ENCODE measurements around the gene ATG9B.
A peak's percentile ranks its signal among the peaks of the same experiment; 100 is the strongest.

The ATG9B gene, protein sequence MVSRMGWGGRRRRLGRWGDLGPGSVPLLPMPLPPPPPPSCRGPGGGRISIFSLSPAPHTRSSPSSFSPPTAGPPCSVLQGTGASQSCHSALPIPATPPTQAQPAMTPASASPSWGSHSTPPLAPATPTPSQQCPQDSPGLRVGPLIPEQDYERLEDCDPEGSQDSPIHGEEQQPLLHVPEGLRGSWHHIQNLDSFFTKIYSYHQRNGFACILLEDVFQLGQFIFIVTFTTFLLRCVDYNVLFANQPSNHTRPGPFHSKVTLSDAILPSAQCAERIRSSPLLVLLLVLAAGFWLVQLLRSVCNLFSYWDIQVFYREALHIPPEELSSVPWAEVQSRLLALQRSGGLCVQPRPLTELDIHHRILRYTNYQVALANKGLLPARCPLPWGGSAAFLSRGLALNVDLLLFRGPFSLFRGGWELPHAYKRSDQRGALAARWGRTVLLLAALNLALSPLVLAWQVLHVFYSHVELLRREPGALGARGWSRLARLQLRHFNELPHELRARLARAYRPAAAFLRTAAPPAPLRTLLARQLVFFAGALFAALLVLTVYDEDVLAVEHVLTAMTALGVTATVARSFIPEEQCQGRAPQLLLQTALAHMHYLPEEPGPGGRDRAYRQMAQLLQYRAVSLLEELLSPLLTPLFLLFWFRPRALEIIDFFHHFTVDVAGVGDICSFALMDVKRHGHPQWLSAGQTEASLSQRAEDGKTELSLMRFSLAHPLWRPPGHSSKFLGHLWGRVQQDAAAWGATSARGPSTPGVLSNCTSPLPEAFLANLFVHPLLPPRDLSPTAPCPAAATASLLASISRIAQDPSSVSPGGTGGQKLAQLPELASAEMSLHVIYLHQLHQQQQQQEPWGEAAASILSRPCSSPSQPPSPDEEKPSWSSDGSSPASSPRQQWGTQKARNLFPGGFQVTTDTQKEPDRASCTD

DNA sequence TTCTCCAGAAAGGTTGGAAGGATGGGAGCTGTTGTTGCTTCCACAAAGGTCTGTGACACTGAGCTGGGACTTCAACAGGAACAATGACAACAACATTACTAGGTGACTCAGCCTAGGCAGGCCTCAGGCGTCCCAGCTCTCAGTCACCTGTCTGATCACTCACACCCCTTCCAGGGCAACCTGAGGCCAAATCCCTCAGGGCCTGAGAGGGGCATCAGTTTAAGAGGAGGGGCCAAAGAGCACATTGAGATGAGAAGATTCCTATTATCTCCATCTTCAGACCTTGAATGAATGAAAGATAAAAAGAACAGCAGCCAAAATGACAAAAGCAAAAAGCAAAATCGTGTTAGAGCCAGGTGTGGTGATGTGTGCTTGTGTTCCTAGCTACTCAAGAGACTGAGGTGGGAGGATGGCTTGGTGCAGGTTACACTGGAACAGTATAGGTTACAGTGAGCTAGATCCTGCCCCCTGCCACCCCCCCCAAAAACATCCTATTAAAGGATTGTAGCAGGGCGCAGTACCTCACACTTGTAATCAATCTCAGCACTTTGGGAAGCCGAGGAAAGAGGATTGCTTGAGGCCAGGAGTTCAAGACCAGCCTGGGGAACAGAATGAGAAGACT is at the start of gene ATG9B:
TSS of gene ATG9B (minus strand) at position 60 of the 622 bp plus-strand sequence. CDS start 71 bp downstream, outside the sequence.
- no peak for DNase-seq

DNA sequence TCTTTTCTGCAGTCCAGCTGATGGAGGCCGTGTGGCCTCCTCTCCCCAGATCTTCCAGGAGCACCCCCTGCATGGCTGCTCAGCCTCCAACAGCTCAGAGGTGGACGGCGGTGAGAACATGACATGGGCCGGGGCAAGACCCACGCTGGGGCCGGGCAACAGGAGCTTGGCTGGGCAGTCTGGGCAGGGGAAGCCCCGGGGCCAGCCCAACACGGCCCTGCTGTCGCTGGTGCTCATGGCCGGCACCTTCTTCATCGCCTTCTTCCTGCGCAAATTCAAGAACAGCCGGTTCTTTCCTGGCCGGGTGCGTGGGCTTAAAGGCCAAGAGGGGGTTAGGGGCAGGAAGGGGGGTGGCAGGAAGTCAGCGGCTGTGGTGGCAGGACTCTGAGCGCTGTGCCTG is 49.7 kb upstream of the ATG9B start:
- no peak for DNase-seq

DNA sequence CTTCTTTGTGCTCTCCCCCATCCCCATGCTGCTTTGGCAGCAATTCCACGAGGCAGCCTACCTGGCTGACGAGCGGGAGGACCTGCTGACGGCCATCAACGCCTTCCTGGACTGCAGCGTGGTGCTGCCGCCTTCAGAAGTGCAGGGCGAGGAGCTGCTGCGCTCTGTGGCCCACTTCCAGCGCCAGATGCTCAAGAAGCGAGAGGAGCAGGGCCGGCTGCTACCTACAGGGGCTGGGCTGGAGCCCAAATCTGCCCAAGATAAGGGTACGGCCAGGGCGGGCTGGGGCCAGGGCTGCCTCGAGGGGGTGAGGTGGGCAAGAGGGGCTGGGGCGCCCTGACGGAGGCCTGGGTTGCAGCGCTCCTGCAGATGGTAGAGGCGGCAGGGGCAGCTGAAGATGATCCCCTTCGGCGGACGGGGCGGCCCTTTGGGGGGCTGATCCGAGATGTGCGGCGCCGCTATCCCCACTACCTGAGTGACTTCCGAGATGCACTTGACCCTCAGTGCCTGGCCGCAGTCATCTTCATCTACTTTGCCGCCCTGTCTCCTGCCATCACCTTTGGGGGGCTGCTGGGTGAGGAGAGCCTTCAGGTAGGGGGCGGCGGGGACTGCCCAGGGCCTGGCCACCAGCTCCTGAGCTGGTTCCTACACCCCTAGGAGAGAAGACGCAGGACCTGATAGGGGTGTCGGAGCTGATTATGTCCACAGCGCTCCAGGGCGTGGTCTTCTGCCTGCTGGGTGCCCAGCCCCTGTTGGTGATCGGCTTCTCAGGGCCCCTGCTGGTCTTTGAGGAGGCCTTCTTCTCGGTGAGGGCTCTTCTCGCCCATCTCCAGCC is 47.0 kb upstream of the ATG9B start:
- no peak for DNase-seq

DNA sequence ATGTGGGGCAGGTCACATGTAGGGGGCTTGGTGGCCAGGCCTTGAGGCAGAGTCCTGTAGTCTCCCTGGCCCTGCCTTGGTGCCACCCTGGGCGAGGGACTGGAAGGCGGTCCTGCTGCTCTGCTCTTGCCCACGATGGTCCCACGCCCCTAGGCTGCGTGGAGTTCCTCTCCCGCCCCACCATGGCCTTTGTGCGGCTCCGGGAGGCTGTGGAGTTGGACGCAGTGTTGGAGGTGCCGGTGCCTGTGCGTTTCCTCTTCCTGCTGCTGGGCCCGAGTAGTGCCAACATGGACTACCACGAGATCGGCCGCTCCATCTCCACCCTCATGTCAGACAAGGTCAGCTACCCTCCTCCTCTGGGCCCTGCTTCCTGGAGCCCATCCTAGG is 46.3 kb upstream of the ATG9B start:
- no peak for DNase-seq

DNA sequence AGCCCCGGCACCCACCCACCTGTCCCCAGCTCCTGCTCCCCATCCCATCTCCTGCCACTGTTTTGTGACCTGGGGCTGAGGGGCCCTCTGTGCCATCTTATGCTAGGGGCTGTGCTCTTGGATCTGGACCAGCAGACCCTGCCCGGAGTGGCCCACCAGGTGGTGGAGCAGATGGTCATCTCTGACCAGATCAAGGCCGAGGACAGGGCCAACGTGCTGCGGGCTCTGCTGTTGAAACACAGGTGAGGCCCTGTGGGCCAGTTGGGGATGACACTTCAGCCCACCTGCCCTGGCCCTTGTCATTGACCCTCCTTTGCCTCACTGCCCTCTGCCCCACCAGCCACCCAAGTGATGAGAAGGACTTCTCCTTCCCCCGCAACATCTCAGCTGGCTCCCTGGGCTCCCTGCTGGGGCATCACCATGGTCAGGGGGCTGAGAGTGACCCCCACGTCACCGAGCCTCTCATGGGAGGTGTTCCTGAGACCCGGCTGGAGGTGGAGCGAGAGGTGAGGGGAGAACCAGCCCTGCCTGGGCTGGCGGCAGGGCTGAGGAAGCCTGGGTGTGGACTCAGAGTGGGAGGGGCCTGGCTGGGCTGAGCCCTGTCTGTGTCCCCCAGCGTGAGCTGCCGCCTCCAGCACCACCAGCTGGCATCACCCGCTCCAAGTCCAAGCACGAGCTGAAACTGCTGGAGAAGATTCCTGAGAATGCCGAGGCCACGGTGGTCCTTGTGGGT is 45.7 kb upstream of the ATG9B start:
- no peak for DNase-seq

DNA sequence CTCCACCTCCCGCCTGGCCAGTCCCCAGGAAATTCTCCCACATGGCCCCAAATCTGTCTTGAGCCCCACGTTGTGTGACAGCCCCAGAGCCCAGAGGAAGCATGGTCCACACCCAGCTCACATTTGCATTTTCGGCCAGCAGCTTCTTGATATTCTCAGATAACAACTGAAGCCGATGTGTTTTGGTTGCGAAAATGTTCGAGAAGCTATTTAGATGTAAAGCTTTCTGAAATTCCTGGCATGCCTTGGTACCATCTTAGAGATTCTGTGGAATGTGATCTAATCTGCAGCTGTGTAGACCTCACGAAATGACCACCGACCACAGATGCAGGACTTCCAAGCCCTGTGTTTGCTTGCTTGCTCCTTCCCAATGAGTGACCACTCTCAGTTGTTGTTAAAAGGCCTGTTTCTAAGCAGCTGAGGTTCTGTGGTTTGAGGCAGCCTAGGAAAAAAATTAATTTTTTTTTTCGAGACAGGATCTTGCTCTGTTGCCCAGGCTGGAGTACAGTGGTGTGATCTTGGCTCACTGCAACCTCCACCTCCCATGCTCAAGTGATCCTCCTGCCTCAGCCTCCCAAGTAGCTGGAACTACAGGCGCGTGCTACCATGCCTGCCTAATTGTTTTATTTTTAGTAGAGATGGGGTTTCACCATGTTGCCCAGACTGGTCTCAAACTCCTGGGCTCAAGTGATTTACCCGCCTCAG is 43.9 kb upstream of the ATG9B start:
- no peak for DNase-seq

DNA sequence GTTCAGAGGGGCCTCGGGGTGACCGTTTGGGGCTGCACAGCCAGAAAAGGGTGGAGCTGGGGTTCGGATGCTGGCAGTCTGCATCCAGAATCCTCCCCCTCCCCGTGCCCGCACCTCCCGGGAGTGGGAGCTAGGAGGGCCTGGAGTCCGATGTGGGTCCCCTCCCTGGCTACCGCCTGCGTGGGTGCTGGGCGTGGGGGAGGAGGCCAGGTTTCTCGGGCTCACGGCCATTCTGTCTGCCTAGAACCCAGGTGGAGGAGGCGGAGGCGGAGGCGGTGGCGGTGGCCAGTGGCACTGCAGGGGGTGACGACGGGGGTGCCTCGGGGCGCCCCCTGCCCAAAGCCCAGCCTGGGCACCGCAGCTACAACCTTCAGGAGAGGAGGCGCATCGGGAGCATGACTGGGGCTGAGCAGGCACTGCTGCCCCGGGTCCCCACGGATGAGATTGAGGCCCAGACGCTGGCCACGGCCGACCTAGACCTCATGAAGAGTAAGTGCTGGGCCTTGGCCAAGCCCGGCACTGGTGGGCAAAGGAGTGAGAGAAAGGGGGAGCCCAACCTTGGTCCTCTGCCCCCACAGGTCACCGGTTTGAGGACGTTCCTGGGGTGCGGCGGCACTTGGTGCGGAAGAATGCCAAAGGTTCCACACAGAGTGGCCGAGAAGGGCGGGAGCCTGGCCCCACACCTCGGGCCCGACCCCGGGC is 42.1 kb upstream of the ATG9B start:
- no peak for DNase-seq

DNA sequence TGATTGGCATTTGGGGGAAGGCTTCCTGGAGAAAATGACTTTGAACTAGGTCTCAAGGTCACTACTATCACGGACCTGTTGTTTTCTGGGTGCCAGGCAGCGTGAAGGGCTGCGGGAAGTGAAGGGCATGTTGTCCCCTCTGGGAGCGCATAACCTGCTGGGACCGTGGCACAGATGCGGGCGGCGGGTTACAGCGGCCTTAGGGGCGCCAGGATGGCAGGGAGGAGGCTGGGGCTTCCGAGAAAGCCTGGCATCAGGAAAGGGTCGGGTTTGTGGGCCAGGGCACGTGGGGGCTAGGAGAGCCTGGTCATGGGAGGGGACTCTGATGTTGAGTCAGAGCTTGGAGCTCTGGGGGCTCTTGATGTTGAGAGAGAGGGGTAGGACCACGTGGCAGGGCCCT is 41.2 kb upstream of the ATG9B start:
- no peak for DNase-seq

DNA sequence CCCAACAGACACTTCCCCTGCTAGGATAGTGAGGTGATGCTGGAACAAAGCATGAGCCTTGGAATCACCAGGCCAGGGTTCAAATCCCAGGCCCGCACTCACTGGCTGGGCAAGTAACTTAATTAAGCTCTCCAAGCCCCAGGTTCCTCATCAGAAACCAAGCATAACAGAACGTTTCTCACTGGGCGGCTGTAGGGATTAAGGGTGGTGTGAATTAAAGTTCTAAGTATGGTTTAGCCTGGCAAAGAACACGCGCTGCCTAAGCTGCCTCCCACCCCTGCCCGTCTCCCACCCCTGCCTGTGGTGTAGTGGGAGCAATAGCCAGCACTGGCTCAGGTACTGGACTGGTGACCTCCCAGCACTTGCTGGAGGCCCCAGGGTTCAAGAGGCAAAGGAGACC is 40.7 kb upstream of the ATG9B start:
- no peak for DNase-seq

DNA sequence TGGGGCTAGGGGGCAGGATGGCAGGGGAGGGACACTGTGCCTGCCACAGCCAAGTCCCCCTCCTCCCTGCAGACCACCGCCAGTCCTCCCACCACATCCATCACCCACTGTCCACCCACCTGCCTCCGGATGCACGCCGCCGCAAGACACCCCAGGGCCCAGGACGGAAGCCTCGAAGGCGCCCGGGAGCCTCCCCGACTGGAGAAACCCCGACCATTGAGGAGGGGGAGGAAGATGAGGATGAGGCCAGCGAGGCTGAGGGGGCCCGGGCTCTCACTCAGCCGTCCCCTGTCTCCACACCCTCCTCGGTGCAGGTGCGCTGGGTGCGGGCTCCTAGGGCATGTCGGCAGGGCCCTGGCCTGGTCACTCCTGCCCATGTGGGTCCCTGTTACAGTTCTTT is 40.2 kb upstream of the ATG9B start:
- DNase-seq: no peak

DNA sequence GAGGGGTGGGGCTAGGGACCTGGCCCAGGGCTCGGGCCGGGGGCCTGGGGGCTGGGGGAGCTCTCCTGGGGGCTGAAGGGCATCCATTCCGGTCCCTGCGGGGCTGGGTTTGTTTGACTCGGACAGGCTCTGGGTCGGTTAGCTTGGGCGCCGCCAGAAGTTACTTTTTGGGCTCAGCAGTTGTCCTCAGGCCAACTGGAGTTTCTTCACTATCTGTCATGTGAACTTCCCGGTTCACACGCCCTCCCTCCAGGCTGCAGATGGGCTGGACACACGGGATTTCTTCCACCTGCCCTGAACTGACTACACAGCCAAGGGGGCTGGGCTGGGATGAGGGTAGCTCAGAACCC is 38.9 kb upstream of the ATG9B start:
- no peak for DNase-seq

DNA sequence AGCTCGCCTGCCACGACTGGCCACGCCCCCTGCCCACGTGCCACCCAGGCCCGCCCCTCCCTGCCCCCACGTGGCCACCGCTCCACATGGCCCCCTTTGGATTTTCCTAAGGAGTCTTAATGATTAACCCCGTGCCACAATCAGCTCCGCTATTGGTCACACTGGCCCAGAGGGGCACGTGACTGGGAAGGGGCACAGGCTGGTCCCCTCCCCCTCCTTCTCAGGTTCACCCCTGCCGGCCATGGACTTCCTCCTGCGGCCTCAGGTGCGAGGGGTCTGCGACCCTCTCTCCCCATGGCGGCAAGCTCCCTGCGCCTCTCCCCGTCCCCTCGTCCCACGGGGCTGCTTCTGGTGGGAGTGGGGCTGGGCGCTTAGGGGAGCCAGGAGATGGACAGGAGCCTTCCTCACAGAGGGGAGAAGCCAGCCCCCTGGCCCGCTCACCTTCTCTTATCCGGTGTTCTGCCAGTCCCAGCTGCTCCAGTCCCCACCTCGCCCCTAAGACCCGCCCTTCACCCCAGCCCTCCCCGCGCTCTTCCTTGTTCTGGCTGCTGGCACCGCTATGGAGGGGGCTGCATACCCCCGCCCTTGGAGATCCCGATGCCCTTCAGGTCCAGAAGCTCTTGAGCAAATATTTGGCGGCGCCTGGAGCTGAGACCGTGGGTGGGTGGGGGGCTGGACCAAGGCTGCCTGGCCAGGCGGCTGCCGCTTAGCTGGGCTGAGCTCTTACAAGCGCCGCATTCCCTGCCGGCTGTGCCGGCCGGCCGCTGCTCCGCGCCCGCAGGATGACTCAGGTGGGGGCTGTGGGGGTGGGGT is 38.3 kb upstream of the ATG9B start:
- no peak for DNase-seq

DNA sequence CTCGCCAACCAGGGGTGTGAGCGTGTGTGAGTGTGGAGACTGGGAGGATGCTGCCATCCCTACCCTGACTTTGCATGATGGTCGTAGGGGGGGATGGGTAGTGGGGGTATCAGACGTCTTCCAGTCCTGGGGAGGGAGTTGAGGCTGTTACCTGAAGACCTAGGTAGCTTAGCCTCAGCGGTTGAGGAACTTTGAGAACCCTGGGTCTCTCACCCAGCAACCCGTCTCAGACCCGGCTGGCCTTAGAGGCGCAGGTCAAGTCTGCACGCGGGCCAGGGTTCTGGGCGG is 37.8 kb upstream of the ATG9B start:
- DNase-seq: no peak

DNA sequence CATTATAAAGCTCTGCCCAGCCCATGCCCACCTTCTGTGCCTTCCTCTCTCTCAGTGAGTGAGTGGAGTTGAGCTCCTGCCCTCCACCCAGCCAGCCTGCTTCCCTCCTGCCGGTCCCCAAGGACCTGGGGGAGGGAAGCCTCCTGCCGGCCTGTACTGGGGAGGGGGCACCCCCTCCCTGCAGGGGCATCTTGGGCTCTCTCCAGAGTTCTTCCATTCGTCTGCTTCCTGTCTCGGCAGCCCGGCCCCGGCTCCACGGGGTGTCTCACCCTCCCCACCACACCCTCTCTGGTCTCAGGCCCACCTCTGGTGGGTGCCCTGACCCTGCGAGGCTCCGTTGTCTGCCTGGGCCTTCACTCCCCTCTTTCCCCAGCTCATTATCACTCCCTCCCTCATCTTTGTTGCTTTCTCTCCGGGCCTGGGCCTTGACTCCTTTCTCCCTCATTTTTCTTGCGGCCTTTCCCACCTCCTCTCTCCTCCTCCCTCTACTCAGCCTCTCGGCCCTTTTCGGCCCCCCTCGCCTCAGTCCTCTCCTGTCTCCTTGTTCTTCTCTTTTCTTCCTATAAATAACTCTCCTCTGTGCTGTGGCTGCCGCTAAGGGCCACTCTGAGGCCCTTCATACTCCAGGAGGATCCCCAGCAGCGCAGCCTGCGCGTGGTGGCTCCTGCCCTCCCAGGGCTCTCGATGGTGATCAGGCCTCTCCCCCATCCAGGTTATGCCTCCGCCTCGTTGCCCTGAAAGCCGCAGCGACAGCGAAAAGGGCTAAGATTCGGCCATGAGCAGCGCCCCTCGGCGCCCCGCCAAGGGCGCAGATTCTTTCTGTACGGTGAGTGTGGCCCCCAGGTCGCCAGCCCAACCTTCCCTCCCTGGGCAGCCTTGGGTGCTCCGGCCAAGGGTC is 37.2 kb upstream of the ATG9B start:
- no peak for DNase-seq

DNA sequence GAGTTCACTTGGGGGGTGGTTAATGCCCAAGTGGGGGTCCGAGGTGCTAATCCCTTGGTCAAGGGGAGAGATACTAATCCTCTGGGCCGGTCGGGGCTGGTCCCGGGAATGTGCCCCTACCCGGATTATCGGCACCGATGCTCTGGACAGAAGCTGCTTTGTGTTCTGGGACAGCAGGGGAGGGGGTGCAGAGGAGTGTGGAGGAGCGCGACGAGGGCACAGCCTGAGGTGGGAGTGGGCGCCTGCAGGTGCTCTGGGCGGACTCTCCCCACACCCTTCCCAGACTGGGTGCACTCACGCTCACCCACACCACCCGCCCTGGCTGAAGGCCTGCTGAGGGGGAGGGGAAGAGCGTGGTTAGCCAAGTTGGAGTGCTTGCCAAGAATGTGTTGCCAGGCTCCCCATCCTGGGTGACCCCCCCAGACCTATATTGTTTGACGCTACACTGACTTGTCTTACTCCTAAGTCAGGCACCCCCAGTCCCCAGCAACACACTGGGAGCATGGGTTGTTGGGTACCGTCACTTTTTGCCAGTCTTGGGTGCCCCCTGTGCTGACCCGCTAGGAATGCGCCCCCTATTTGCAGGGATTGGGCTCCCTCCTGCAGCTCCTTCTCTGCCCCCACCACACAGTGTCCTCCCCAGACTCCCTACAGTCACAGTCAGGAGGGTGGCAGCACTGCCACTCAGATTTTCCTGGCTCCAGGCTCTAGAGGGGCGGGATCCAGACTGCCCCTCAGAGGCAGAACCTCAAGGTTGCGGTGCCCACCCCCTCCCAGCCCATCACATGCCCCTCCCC is 36.3 kb upstream of the ATG9B start:
- DNase-seq: no peak

DNA sequence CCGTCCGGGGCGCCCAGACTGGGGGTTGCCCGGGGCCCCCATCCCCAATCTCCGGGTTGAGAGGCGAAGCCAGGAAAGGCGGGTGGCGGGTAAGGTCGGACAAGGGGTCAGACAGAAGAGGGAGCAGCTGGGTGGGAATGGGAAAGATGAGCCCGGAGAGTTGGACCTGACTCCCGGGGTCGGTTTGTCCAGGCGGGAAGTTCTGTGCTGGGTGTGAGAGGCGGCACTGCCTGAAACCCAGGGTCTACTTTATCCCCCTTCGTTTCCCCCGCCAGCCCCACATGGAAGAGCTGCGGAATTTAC is 35.8 kb upstream of the ATG9B start:
- DNase-seq: no peak

DNA sequence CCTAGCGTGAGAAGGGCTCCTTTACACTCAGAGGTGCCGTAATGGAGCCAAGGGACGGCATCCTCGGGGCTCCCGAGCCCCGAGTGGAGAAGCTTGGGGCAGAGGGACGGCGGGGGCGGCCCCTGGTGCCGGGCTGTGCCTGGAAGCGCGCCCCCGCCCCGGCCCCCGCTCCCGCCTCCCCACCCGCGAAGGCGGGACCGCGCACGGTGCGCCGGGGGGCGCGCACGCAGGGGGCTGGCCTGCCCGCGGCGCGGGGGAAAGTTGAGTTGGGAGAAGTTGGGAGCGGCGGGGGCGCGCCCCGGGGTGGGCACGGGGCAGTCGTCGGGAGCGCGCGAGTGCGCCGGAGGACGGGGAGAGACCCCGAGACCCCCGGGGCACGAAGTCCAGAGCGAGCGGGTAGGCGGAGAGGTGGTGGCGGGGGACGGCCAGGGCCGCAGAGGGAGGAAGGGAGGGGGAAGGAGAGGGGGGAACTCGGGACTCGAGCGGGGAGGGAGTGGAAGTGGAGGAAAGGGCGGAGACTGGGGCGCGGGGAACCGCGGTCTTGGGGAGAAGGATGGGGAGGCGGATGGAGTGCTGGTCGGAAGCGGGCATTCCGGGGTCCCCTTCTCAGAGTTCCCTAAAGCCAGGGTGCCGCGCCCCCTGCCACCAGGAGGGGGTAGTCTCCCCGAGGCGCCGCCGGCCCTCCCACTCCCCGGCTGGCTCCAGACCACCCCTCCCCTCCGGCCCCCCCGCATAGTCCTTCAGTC is 35.2 kb upstream of the ATG9B start, which contains the start of gene SLC4A2:
TSS of gene SLC4A2 (plus strand) at position 223 of the 746 bp plus-strand sequence. CDS start 2,399 bp downstream, outside the sequence.
- DNase-seq: peak; percentile 75
